ENCODE data around the gene KIAA1549.

DNA sequence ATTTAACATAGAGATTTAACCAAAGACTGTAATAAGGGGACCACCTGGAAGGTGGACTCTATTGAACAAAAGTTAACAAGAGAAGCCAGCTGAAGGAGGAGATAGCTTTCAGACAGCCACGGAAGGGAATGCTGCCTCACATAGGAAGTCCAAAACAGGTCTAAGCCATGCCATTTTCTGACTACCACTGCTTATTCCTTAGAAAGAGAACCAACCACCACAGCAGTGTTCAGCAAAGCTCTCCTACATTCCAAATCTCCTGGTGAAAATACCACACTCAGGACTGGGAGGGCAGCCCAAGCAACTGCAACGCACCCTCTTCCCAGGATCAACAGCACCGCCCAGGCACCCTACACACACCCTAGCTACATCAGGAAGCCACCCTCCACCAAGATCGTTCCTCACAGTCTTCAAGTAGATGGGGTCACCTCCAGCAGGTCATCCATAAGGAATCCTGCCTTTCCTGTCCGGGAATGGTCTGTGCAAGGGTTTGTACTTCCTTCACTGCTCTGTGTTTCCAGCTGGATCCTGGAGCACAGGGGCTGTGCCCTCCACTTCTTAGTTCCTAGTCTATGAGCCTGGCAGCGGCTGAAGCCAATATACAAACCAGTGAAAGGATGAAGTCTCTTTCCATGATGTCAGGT lies 2.5 kb downstream of the KIAA1549 start:
- TF ChIP-seq, protein P1, sequence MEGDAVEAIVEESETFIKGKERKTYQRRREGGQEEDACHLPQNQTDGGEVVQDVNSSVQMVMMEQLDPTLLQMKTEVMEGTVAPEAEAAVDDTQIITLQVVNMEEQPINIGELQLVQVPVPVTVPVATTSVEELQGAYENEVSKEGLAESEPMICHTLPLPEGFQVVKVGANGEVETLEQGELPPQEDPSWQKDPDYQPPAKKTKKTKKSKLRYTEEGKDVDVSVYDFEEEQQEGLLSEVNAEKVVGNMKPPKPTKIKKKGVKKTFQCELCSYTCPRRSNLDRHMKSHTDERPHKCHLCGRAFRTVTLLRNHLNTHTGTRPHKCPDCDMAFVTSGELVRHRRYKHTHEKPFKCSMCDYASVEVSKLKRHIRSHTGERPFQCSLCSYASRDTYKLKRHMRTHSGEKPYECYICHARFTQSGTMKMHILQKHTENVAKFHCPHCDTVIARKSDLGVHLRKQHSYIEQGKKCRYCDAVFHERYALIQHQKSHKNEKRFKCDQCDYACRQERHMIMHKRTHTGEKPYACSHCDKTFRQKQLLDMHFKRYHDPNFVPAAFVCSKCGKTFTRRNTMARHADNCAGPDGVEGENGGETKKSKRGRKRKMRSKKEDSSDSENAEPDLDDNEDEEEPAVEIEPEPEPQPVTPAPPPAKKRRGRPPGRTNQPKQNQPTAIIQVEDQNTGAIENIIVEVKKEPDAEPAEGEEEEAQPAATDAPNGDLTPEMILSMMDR (IDR thresholded peaks at IDR 0.05), result no peak
- no peak for TF ChIP-seq POLR2A (IDR thresholded peaks at IDR 0.05)
- no peak for TF ChIP-seq EP300 (IDR thresholded peaks at IDR 0.05)
- TF ChIP-seq POLR2AphosphoS5 (IDR thresholded peaks at IDR 0.05), result no peak

Measured in gastroesophageal sphincter (tissue), 3 donors.